Measurements from ENCODE around the gene ROCK2. TPM values are rescaled to one million over a fixed set of nuclear protein-coding genes. Genes with fewer than 3 reads are reported as not detected.

ROCK2 gene
- total RNA-seq, 4 donors from 2014 or later, result 42.0 to 85.4 (median 70.7) TPM

GRCh38 chr2:11279398-11279797 is 65.0 kb downstream of the ROCK2 start:
- Histone ChIP-seq H3K27ac (no peak overlapping the region), H3K9me3 (no peaks in the 10 kb centered on the region), H3K4me3 (no peak overlapping the region), H3K4me1 (peaks cover 12 to 14% of the 10 kb centered on the region in 2 donors), H3K27me3 (no peaks in the 10 kb centered on the region), H3K36me3 (peaks cover 0 to 9% of the 10 kb centered on the region in 2 donors)
- intact Hi-C loops (cut with DNase I; ENCODE audit: low total_unique reads), result no loop called here
- in situ Hi-C loops (cut with MboI; ENCODE audit: low sequenced_read_pairs in 4 of 4), result no loop called here
- DNase-seq, result no peak
- no peak for ATAC-seq
- TF ChIP-seq CTCF (IDR thresholded peaks at IDR 0.05 in 4 of 5, conservative IDR thresholded peaks at IDR 0.05 in 1 of 5), result no peak
- no peak for TF ChIP-seq POLR2A (IDR thresholded peaks at IDR 0.05)

- no peaks in the 10 kb centered on the region for H3K36me3 ChIP-seq
- intact Hi-C loops (cut with DNase I; ENCODE audit: low total_unique reads) (no loop called here), in situ Hi-C loops (cut with MboI; ENCODE audit: low sequenced_read_pairs in 4 of 4) (no loop called here)
- ATAC-seq (no peak), DNase-seq (no peak)
- H3K9me3 ChIP-seq, result no peaks in the 10 kb centered on the region
- H3K27me3 ChIP-seq, result no peaks in the 10 kb centered on the region
- H3K27ac ChIP-seq, result no peak overlapping the region
- H3K4me3 ChIP-seq, result no peak overlapping the region
- H3K4me1 ChIP-seq, result peaks cover 12 to 24% of the 10 kb centered on the region in 2 donors
- no peak for TF ChIP-seq CTCF (IDR thresholded peaks at IDR 0.05 in 4 of 5, conservative IDR thresholded peaks at IDR 0.05 in 1 of 5)
- TF ChIP-seq POLR2A (IDR thresholded peaks at IDR 0.05), result no peak
These were observed 66.2 kb downstream of the ROCK2 start for GRCh38 chr2:11278219-11278618.

DNA sequence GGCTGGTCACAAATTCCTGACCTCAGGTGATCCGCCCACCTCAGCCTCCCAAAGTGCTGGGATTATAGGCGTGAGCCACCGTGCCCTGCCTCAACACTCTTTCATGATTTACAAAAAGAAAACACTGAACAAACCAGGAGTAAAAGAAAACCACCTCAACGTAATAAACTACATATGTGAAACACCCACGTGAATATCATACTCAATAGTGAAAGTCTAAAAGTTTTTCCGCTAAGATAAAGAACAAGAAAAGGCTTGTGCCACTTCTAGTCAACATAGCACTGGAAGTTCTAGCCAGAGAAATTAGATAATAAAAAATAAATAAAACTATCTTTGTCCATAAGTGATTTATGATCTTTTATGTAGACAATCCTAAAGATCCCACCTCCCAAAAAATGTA is 68.5 kb downstream of the ROCK2 start:
- ATAC-seq, result no peak
- no peak for DNase-seq
- Histone ChIP-seq H3K9me3 (no peaks in the 10 kb centered on the region), H3K27me3 (no peaks in the 10 kb centered on the region), H3K27ac (no peak overlapping the region), H3K4me1 (peaks cover 11 to 28% of the 10 kb centered on the region in 2 donors), H3K4me3 (no peak overlapping the region), H3K36me3 (no peaks in the 10 kb centered on the region)
- intact Hi-C loops (cut with DNase I; ENCODE audit: low total_unique reads), result no loop called here
- in situ Hi-C loops (cut with MboI; ENCODE audit: low sequenced_read_pairs in 4 of 4), result no loop called here
- TF ChIP-seq POLR2A (IDR thresholded peaks at IDR 0.05), result no peak
- TF ChIP-seq CTCF (IDR thresholded peaks at IDR 0.05 in 4 of 5, conservative IDR thresholded peaks at IDR 0.05 in 1 of 5), result no peak

GRCh38 chr2:11270891-11271290 is 73.5 kb downstream of the ROCK2 start:
- Histone ChIP-seq H3K9me3 (no peaks in the 10 kb centered on the region), H3K4me3 (no peak overlapping the region), H3K27ac (no peak overlapping the region), H3K36me3 (no peaks in the 10 kb centered on the region), H3K27me3 (no peaks in the 10 kb centered on the region), H3K4me1 (peaks cover 4 to 27% of the 10 kb centered on the region in 2 donors)
- intact Hi-C loops (cut with DNase I; ENCODE audit: low total_unique reads), result no loop called here
- in situ Hi-C loops (cut with MboI; ENCODE audit: low sequenced_read_pairs in 4 of 4), result no loop called here
- DNase-seq, result no peak
- TF ChIP-seq CTCF (IDR thresholded peaks at IDR 0.05 in 4 of 5, conservative IDR thresholded peaks at IDR 0.05 in 1 of 5) (no peak), POLR2A (IDR thresholded peaks at IDR 0.05) (no peak)
- ATAC-seq, result no peak

DNA sequence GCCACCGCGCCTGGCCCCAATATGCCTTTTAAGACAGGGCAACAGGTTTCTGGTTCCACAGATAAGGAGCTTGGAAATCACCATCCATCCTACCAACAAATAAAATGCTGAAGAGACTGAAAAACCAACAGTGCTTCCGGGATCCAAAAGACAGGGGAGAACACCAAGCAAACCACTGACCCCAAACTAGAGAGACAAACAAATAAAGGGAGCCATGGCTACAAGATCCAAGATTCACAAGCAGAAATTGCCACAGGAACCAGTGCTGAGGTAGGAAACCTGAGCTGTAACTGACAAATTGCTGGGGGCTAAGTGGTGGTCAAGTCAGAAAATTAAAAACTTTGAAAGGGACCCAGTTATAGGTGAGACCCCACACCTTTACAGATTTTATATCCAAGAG is 76.5 kb downstream of the ROCK2 start:
- DNase-seq, result no peak
- intact Hi-C loops (cut with DNase I; ENCODE audit: low total_unique reads), result no loop called here
- Histone ChIP-seq H3K4me1 (peaks cover 19 to 25% of the 10 kb centered on the region in 2 donors), H3K4me3 (no peak overlapping the region), H3K9me3 (no peaks in the 10 kb centered on the region), H3K27me3 (no peaks in the 10 kb centered on the region), H3K27ac (no peak overlapping the region), H3K36me3 (no peaks in the 10 kb centered on the region)
- in situ Hi-C loops (cut with MboI; ENCODE audit: low sequenced_read_pairs in 4 of 4), result no loop called here
- ATAC-seq, result no peak
- TF ChIP-seq CTCF (IDR thresholded peaks at IDR 0.05 in 4 of 5, conservative IDR thresholded peaks at IDR 0.05 in 1 of 5) (no peak), POLR2A (IDR thresholded peaks at IDR 0.05) (no peak)
